HEK293 (cell line): ENCODE data around the gene FGB.

Source experiments
- CTCF ChIP-seq: fragments of 450-650 bp; formaldehyde crosslinking; IDR thresholded peaks from 2 replicates; pipeline ENCODE4 v1.5.1; 2016; ENCODE audit warnings: missing biosample characterization, missing genetic modification characterization
- ZNF391 ChIP-seq: fragments of 450-650 bp; formaldehyde crosslinking; IDR thresholded peaks from 2 replicates; pipeline ENCODE4 v1.5.1; 2016; ENCODE audit warnings: low read depth, missing biosample characterization, missing genetic modification characterization, borderline replicate concordance

- TF ChIP-seq ZNF391 (tag by site-specific recombination) = no peak
- no peak for TF ChIP-seq CTCF (tag by site-specific recombination)
These were observed 47.8 kb downstream of the FGB start for GRCh38 chr4:154610582-154610981.
